Vagina (tissue), 2 donors: Measurements from ENCODE around the gene ERAL1. TPM values are rescaled to one million over a fixed set of nuclear protein-coding genes. Genes with fewer than 3 reads are reported as not detected.
A peak's percentile ranks its signal among the peaks of the same experiment; 100 is the strongest.

Experiments
- DNase-seq, 2 donors: peaks; one replicate each; pipeline ENCODE4 v3.0.0-alpha.2; 2017; ENCODE audit errors: extremely low spot score in 2 of 2
- H3K27ac ChIP-seq: fragments of 200-600 bp; sonication (generic); one replicate; pipeline ENCODE4 v1.5.1; 2019
- H3K27me3 ChIP-seq: fragments of 200-600 bp; sonication (generic); one replicate; pipeline ENCODE4 v1.5.1; 2019
- H3K36me3 ChIP-seq, 2 donors: fragments of 200-600 bp; sonication (generic); one replicate each; pipeline ENCODE4 v1.5.1; 2017 to 2019
- H3K4me1 ChIP-seq: fragments of 200-600 bp; sonication (generic); one replicate; pipeline ENCODE4 v1.5.1; 2019
- H3K4me3 ChIP-seq, 2 donors: fragments of 200-600 bp; sonication (generic); 1 replicate in 1 of 2; 2 replicates in 1 of 2; pipeline ENCODE4 v1.5.1; 2016 to 2019
- H3K9me3 ChIP-seq: fragments of 200-600 bp; sonication (generic); one replicate; pipeline ENCODE4 v1.5.1; 2019
- POLR2A ChIP-seq, 2 donors: fragments of 450-650 bp; IDR thresholded peaks; one replicate each; pipeline ENCODE4 v1.6.1; 2017; ENCODE audit warnings: antibody characterized with exemption in 2 of 2, mild to moderate bottlenecking in 2 of 2, moderate library complexity in 2 of 2
- POLR2AphosphoS5 ChIP-seq, 2 donors: sonication (generic); formaldehyde crosslinking; IDR thresholded peaks; one replicate each; pipeline ENCODE4 v1.9.0; 2017; ENCODE audit warnings: antibody characterized with exemption in 2 of 2, mild to moderate bottlenecking in 2 of 2, low read depth in 1 of 2; ENCODE audit not compliant: insufficient read depth in 1 of 2
- intact Hi-C: fragments of 100-400 bp; cut with DNase I; formaldehyde crosslinking; loops from one replicate; pipeline ENCODE4 v1.15.1; 2023
- total RNA-seq: library from RNA; depleted of rRNA; stranded (reverse); fragments of >200 nt; gene quantifications from one replicate; pipeline ENCODE4 v1.2.3, GENCODE V29; 2016
- TF ChIP-seq, protein P1 (sequence below), 3 experiments: fragments of 450-650 bp in 2 of 3; fragments of 200-600 bp in 1 of 3; sonication (generic) in 1 of 3; IDR thresholded peaks; one replicate each; pipeline ENCODE4 v1.5.1; 2017 to 2019; ENCODE audit warnings: antibody characterized with exemption in 3 of 3, mild to moderate bottlenecking in 2 of 3, moderate library complexity in 2 of 3

The ERAL1 gene
- total RNA-seq, 1 donor from 2014 or later, result 44.9 TPM

GRCh38 chr17:28898527-28898955, 43.7 kb downstream of the ERAL1 start:
- Histone ChIP-seq H3K4me3 (no peak overlapping the region), H3K27ac (peak overlapping the region; percentile 93), H3K9me3 (no peaks in the 10 kb centered on the region), H3K4me1 (peaks cover 61% of the 10 kb centered on the region), H3K27me3 (no peaks in the 10 kb centered on the region), H3K36me3 (no peaks in the 10 kb centered on the region)
- no peak for TF ChIP-seq POLR2AphosphoS5 (IDR thresholded peaks at IDR 0.05; ENCODE audit: insufficient read depth in 1 of 2, low read depth in 1 of 2)
- no peak for TF ChIP-seq POLR2A (IDR thresholded peaks at IDR 0.05)
- TF ChIP-seq, protein P1, sequence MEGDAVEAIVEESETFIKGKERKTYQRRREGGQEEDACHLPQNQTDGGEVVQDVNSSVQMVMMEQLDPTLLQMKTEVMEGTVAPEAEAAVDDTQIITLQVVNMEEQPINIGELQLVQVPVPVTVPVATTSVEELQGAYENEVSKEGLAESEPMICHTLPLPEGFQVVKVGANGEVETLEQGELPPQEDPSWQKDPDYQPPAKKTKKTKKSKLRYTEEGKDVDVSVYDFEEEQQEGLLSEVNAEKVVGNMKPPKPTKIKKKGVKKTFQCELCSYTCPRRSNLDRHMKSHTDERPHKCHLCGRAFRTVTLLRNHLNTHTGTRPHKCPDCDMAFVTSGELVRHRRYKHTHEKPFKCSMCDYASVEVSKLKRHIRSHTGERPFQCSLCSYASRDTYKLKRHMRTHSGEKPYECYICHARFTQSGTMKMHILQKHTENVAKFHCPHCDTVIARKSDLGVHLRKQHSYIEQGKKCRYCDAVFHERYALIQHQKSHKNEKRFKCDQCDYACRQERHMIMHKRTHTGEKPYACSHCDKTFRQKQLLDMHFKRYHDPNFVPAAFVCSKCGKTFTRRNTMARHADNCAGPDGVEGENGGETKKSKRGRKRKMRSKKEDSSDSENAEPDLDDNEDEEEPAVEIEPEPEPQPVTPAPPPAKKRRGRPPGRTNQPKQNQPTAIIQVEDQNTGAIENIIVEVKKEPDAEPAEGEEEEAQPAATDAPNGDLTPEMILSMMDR (IDR thresholded peaks at IDR 0.05), result no peak
- no peak for DNase-seq
- intact Hi-C loops, result loop anchor here (5.0 kb wide), 1 partner anchor 136 kb away; no protein-coding TSS in a partner anchor

DNA sequence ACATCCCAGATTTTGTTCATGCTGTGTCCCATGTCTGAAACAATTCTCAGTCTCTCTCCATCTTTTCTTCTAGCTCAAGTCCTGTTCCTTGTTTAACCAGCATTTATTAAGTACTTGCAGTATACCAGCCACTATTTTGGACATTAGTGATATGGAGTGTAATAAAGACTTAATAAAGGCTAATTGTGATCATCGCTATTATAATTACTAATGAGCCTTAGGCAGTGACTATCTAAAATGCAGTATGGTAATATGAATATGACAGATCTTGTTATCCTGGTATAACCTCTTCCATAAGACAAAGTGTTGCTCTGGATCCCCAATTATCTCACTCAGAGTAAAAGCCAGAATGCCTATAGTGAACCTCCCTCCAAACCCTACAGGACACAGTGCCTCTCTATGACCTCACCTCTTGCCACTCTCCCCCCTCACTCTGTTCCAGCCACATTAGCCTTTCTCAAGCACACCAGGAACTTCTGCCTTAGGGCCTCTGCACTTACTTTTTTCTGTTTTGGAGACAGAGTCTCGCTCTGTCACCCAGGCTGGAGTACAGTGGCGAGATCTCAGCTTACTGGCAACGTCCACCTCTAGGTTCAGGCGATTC, 44.5 kb downstream of the ERAL1 start:
- DNase-seq, result no peak
- no peak overlapping the region for H3K4me3 ChIP-seq
- H3K27ac ChIP-seq, result no peak overlapping the region
- no peaks in the 10 kb centered on the region for H3K9me3 ChIP-seq
- no peaks in the 10 kb centered on the region for H3K36me3 ChIP-seq
- no peaks in the 10 kb centered on the region for H3K27me3 ChIP-seq
- TF ChIP-seq POLR2A (IDR thresholded peaks at IDR 0.05), result no peak
- TF ChIP-seq, protein P1 (IDR thresholded peaks at IDR 0.05), result no peak
- no peak for TF ChIP-seq POLR2AphosphoS5 (IDR thresholded peaks at IDR 0.05; ENCODE audit: insufficient read depth in 1 of 2, low read depth in 1 of 2)
- H3K4me1 ChIP-seq, result peaks cover 57% of the 10 kb centered on the region
- intact Hi-C loops, result loop anchor here (5.0 kb wide), 1 partner anchor 137 kb away; no protein-coding TSS in a partner anchor

DNA sequence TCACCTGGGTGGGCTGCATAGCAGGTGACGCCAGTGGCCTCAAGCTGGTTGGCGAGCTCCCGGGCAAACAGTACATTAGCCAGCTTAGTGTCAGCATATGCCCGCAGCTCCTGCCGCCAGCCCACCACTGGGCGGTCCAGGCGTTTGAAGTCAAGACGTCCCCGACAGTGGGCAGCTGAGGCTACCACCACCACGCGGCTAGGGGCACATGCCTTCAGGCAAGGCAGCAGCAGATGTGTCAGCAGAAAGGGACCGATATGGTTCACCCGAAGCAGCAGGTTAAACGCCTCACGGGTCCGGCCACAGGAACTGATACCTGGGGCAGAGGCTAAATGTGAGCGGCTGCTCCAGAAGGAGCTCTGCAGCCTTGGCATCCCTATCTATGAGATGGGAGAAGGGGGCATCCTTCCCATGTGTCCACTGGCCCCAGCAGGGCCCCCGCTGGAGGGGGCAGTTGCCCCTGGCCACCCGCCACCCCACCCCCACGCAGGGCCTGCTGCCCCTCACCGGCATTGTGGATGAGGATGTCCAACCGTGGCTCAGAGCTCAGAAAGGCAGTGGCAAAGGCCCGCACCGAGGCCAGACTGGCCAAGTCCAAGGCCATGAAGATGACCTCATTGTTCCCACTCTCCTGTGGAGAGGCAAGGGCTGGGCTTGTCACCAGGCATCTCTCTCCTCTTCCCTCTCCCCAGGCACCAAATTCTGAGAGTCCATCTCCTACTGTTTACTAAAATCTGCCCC, 46.3 kb downstream of the ERAL1 start:
- intact Hi-C loops, result no loop called here
- H3K4me3 ChIP-seq, result no peak overlapping the region
- no peak overlapping the region for H3K27ac ChIP-seq
- peaks cover 41% of the 10 kb centered on the region for H3K4me1 ChIP-seq
- DNase-seq, result no peak
- no peak for TF ChIP-seq POLR2AphosphoS5 (IDR thresholded peaks at IDR 0.05; ENCODE audit: insufficient read depth in 1 of 2, low read depth in 1 of 2)
- TF ChIP-seq POLR2A (IDR thresholded peaks at IDR 0.05), result no peak
- TF ChIP-seq, protein P1 (IDR thresholded peaks at IDR 0.05), result no peak
- peaks cover 0 to 8% of the 10 kb centered on the region in 2 donors for H3K36me3 ChIP-seq
- no peaks in the 10 kb centered on the region for H3K27me3 ChIP-seq
- no peaks in the 10 kb centered on the region for H3K9me3 ChIP-seq

DNA sequence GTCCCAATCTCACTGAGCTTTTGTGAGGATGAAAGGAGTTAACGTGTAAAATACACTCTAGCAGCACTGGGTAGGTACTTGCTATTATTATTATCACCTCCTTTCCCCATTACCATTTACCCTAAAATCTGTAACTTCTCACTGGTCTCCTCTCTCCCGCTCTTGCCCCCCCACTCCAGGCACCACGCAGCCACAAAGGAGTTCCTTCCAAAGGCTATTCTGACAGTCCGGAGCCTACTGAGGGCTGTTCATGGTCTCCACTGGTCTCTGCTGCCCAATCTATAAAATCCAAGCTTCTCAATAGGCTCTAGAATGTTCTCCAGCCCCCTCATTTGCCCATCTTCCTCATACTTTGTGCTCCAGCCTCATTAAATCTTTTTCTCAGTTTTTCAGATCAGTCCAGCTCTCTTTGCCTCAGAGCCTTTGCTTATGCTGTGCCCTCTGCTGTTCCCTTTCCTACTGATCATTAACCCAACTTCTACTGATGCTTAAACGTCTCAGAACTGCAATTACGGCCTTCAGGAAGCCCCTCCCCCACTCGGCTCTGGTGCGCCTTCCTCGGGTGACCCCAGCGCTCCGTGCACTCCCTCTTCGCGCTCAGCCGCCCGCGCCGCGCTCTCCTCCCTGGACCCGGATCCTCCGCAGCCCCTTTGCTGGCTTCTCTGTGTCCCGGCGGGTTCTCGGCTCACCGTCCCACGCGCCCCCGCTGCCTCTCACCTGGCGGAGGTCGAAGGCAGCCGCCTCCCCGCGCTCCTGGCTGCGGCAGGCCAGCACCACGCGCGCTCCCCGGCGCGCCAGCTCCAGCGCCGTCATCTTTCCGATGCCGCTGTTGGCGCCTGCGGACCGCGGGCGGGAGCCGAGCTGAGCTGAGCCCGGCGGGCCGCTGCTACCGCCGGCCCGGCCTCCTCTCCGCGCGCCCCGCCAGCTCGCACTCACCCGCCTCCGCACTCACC, 47.3 kb downstream of the ERAL1 start:
- Histone ChIP-seq H3K27ac (peak overlapping the region; percentile 89), H3K4me3 (peak overlapping the region; percentile 65 to 69), H3K4me1 (peaks cover 44% of the 10 kb centered on the region), H3K36me3 (peaks cover 0 to 15% of the 10 kb centered on the region in 2 donors), H3K9me3 (no peaks in the 10 kb centered on the region), H3K27me3 (no peaks in the 10 kb centered on the region)
- DNase-seq, result no peak
- intact Hi-C loops, result no loop called here
- TF ChIP-seq, protein P1 (IDR thresholded peaks at IDR 0.05), result no peak
- peak in 1 of 2 donors; percentile 14 for TF ChIP-seq POLR2AphosphoS5 (IDR thresholded peaks at IDR 0.05; ENCODE audit: insufficient read depth in 1 of 2, low read depth in 1 of 2)
